HepG2 (cell line): ENCODE measurements around the gene DUS3L. TPM values are rescaled to one million over a fixed set of nuclear protein-coding genes. Genes with fewer than 3 reads are reported as not detected.

Source experiments
- HMG20B ChIP-seq: conservative IDR thresholded peaks from 2 replicates; pipeline ENCODE4 v1.6.1; 2016; ENCODE audit warnings: missing genetic modification reagents, missing compliant biosample characterization
- POLR2A ChIP-seq, 2 experiments: IDR thresholded peaks; 2 replicates each; pipeline ENCODE4 v1.6.1; 2011; ENCODE audit warnings: low read depth in 2 of 2, low read length in 2 of 2, mild to moderate bottlenecking in 1 of 2, moderate library complexity in 1 of 2; ENCODE audit not compliant: insufficient read depth in 1 of 2
- TGIF2 ChIP-seq: IDR thresholded peaks from 2 replicates; pipeline ENCODE4 v1.6.1; 2016; ENCODE audit warnings: control low read depth, missing compliant biosample characterization
- ZNF547 ChIP-seq: sonication (generic); formaldehyde crosslinking; IDR thresholded peaks from 2 replicates; pipeline ENCODE4 v1.5.1; 2020; ENCODE audit warnings: mild to moderate bottlenecking, missing genetic modification reagents
- polyA plus RNA-seq, 8 experiments: library from polyadenylated mRNA; depleted of rRNA in 3 of 8; stranded (reverse) in 7 of 8; unstranded in 1 of 8; fragments of >200 nt; fragmentation: Illumina TruSeq in 4 of 8; extraction: Trizol in 4 of 8; gene quantifications; 2 replicates each; pipeline versions ENCODE4 v1.2.1 to v1.2.3, GENCODE V29; 2011 to 2016; ENCODE audit warnings: low read depth in 4 of 8, missing spikeins in 1 of 8, mixed read lengths in 1 of 8; ENCODE audit not compliant: insufficient read depth in 1 of 8
- total RNA-seq, 5 experiments: library from RNA; depleted of rRNA; stranded (reverse); fragments of >200 nt; fragmentation: Illumina TruSeq; extraction: Trizol; gene quantifications; 2 replicates each; pipeline ENCODE4 v1.2.3, GENCODE V29; 2016; ENCODE audit warnings: low read depth in 1 of 5
- TF ChIP-seq, protein P1 (sequence below): sonication (generic); formaldehyde crosslinking; IDR thresholded peaks from 2 replicates; pipeline ENCODE4 v1.5.1; 2020; ENCODE audit warnings: mild to moderate bottlenecking, missing genetic modification reagents, borderline replicate concordance
- TF ChIP-seq, protein P2 (sequence below): sonication (generic); formaldehyde crosslinking; IDR thresholded peaks from 2 replicates; pipeline ENCODE4 v1.4.0; 2020; ENCODE audit warnings: missing genetic modification reagents

The DUS3L gene
- total and polyA plus RNA-seq, 2 of the 13 experiments (the other 11 are each of a cell fraction or from before 2014, with no cell fraction given), result 13.3 to 25.1 TPM

DNA sequence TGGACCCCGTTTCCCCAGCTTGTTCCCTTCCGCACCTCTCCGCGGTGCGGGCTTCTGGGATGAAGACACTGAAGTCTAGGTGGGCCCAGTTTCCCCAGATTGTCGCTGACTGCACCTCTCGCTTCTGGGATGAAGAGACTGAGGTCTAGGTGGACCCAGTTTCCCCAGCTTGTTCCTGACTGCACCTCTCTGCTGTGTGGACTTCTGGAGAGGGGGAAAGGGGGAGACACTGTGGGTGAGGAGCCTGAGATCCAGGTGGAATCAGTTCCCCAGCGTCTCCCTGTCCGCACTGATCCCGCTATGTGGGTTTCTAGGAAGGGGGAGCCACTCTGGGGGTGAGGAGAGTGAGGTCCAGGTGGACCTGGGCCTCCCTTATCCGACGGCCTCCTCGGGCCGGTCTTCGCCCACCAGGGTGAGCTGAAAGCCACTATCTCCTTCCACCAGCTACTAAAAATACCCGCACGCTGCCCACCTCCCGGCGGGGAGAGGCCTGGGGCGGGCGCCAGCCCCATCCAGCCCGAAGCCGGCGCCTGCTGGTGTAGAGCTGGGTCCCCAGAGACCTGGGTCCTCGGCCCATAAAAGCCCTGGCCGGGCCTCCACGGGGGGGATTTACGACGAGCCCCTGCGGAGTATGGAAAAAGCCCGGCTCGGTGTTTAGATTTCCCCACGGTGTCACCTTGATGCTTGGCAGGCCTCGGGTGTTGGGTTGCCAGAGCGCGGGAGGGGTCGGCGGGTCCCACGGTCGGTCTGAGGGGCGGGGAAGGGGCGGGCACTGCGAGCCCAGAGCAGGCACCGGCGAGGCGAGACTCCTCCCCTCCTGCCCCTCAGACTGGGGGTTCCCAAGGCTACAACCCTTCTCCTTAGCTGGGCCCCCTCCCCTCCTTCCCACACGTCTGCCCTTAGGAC is 38.0 kb upstream of the DUS3L start (continued):
- TF ChIP-seq, protein P1, sequence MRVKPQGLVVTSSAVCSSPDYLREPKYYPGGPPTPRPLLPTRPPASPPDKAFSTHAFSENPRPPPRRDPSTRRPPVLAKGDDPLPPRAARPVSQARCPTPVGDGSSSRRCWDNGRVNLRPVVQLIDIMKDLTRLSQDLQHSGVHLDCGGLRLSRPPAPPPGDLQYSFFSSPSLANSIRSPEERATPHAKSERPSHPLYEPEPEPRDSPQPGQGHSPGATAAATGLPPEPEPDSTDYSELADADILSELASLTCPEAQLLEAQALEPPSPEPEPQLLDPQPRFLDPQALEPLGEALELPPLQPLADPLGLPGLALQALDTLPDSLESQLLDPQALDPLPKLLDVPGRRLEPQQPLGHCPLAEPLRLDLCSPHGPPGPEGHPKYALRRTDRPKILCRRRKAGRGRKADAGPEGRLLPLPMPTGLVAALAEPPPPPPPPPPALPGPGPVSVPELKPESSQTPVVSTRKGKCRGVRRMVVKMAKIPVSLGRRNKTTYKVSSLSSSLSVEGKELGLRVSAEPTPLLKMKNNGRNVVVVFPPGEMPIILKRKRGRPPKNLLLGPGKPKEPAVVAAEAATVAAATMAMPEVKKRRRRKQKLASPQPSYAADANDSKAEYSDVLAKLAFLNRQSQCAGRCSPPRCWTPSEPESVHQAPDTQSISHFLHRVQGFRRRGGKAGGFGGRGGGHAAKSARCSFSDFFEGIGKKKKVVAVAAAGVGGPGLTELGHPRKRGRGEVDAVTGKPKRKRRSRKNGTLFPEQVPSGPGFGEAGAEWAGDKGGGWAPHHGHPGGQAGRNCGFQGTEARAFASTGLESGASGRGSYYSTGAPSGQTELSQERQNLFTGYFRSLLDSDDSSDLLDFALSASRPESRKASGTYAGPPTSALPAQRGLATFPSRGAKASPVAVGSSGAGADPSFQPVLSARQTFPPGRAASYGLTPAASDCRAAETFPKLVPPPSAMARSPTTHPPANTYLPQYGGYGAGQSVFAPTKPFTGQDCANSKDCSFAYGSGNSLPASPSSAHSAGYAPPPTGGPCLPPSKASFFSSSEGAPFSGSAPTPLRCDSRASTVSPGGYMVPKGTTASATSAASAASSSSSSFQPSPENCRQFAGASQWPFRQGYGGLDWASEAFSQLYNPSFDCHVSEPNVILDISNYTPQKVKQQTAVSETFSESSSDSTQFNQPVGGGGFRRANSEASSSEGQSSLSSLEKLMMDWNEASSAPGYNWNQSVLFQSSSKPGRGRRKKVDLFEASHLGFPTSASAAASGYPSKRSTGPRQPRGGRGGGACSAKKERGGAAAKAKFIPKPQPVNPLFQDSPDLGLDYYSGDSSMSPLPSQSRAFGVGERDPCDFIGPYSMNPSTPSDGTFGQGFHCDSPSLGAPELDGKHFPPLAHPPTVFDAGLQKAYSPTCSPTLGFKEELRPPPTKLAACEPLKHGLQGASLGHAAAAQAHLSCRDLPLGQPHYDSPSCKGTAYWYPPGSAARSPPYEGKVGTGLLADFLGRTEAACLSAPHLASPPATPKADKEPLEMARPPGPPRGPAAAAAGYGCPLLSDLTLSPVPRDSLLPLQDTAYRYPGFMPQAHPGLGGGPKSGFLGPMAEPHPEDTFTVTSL (CRISPR knock-in tag), result 0 out of 2 replicates have a peak, but pooled peaks have one; percentile 7
- TF ChIP-seq HMG20B (CRISPR knock-in tag), result no peak
- TF ChIP-seq ZNF547, result no peak
- 0 out of 4 replicates have a peak, but pooled peaks of 1 of the 2 experiments have one; percentile 53 for TF ChIP-seq POLR2A (IDR thresholded peaks at IDR 0.05; ENCODE audit: insufficient read depth in 1 of 2, low read depth in 2 of 2, low read length in 2 of 2)
- TF ChIP-seq, protein P2, sequence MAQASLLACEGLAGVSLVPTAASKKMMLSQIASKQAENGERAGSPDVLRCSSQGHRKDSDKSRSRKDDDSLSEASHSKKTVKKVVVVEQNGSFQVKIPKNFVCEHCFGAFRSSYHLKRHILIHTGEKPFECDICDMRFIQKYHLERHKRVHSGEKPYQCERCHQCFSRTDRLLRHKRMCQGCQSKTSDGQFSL, result no peak
- no peak for TF ChIP-seq TGIF2 (CRISPR knock-in tag)
